ENCODE data around the gene SLC30A2. TPM values are rescaled to one million over a fixed set of nuclear protein-coding genes. Genes with fewer than 3 reads are reported as not detected.

The SLC30A2 gene
- total RNA-seq, 2 donors from 2014 or later, result 0.22 to 0.63 TPM

DNA sequence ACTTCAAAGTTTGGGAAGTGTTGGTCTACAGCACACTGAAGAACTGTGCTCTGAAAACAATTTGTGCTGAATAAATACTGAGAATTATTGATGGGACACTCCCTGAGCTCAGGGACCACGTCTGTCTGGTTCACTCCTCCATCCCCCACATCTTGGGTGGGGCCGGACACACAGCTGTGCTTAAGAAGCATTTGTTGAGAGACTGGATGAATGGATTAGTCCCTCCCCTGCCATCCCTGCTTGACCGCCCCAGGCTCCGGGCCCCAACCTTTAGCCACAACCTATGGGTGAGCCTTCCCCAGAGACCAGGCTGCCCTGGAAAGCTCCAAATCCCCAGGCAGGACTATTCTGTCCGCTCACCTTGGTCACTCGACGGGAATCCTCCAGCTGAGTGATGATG is 14.0 kb upstream of the SLC30A2 start:
- Histone ChIP-seq H3K27me3 (no peaks in the 10 kb centered on the region), H3K36me3 (peaks cover 98% of the 10 kb centered on the region), H3K9me3 (no peaks in the 10 kb centered on the region), H3K4me3 (no peak overlapping the region), H3K4me1 (peaks cover 0 to 13% of the 10 kb centered on the region in 2 donors), H3K27ac (peak overlapping the region; percentile 49 to 50)
- TF ChIP-seq CTCF (IDR thresholded peaks at IDR 0.05), result no peak
- no peak for DNase-seq (ENCODE audit: low spot score)

GRCh38 chr1:26058052-26058595 is 12.2 kb upstream of the SLC30A2 start:
- Histone ChIP-seq H3K4me3 (no peak overlapping the region), H3K9me3 (no peaks in the 10 kb centered on the region), H3K27me3 (no peaks in the 10 kb centered on the region), H3K4me1 (peaks cover 0 to 19% of the 10 kb centered on the region in 2 donors), H3K27ac (no peak overlapping the region), H3K36me3 (peaks cover 99% of the 10 kb centered on the region)
- no peak for DNase-seq (ENCODE audit: low spot score)
- no peak for TF ChIP-seq CTCF (IDR thresholded peaks at IDR 0.05)

DNA sequence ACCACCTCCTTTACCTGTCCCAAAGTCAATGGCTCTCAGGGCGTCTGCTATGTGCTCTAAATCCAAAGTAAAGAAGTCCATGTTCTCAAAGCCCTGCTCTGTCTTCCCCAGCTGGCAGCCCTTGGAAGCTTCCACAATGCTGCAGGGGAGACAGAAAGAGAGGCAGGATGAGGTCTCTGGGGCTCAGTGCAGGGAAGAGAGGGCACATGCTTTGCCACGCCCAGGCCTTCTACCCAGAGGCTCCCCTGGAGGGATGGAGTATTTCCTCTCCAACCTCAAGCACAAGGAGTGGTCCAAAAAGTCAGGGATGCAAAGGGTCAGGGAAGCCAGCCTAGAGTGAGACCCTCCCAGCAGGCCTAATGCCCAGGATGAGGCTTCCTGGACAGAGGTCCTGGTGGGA is 11.3 kb upstream of the SLC30A2 start:
- H3K27me3 ChIP-seq, result no peaks in the 10 kb centered on the region
- H3K36me3 ChIP-seq, result peaks cover 99% of the 10 kb centered on the region
- H3K4me1 ChIP-seq, result peaks cover 0 to 19% of the 10 kb centered on the region in 2 donors
- no peak for DNase-seq (ENCODE audit: low spot score)
- no peak overlapping the region for H3K4me3 ChIP-seq
- H3K27ac ChIP-seq, result no peak overlapping the region
- no peaks in the 10 kb centered on the region for H3K9me3 ChIP-seq
- no peak for TF ChIP-seq CTCF (IDR thresholded peaks at IDR 0.05)

- Histone ChIP-seq H3K4me1 (peaks cover 0 to 6% of the 10 kb centered on the region in 2 donors), H3K9me3 (no peaks in the 10 kb centered on the region), H3K4me3 (no peak overlapping the region), H3K36me3 (peaks cover 87% of the 10 kb centered on the region), H3K27ac (no peak overlapping the region), H3K27me3 (no peaks in the 10 kb centered on the region)
- no peak for DNase-seq (ENCODE audit: low spot score)
- TF ChIP-seq CTCF (IDR thresholded peaks at IDR 0.05), result no peak
These were observed 9.1 kb upstream of the SLC30A2 start for GRCh38 chr1:26055041-26055440.

GRCh38 chr1:26053718-26054560 is 8.0 kb upstream of the SLC30A2 start:
- Histone ChIP-seq H3K36me3 (peaks cover 76% of the 10 kb centered on the region), H3K27ac (no peak overlapping the region), H3K4me3 (no peak overlapping the region), H3K9me3 (no peaks in the 10 kb centered on the region), H3K4me1 (peaks cover 0 to 6% of the 10 kb centered on the region in 2 donors), H3K27me3 (no peaks in the 10 kb centered on the region)
- no peak for TF ChIP-seq CTCF (IDR thresholded peaks at IDR 0.05)
- no peak for DNase-seq (ENCODE audit: low spot score)
